Sigmoid colon (tissue), 7 donors: ENCODE results near the gene IGF2R. TPM values are rescaled to one million over a fixed set of nuclear protein-coding genes. Genes with fewer than 3 reads are reported as not detected.

ENCODE experiments used
- DNase-seq: peaks from one replicate; pipeline ENCODE4 v3.0.0-alpha.2; 2019
- H3K27ac ChIP-seq, 4 donors: fragments of 200-600 bp; sonication (generic); one replicate each; pipeline ENCODE4 v1.5.1; 2016 to 2019; ENCODE audit warnings: mild to moderate bottlenecking in 1 of 4
- H3K27me3 ChIP-seq, 3 donors: fragments of 200-600 bp; sonication (generic); one replicate each; pipeline ENCODE4 v1.5.1; 2019; ENCODE audit warnings: mild to moderate bottlenecking in 1 of 3
- H3K36me3 ChIP-seq, 4 donors: fragments of 200-600 bp; sonication (generic); one replicate each; pipeline ENCODE4 v1.5.1; 2016 to 2019
- H3K4me1 ChIP-seq, 4 donors: fragments of 200-600 bp; sonication (generic); one replicate each; pipeline ENCODE4 v1.5.1; 2017 to 2019
- H3K4me3 ChIP-seq, 4 donors: fragments of 200-600 bp; sonication (generic); one replicate each; pipeline ENCODE4 v1.5.1; 2017 to 2019; ENCODE audit warnings: mild to moderate bottlenecking in 2 of 4, moderate library complexity in 1 of 4
- H3K9me3 ChIP-seq, 4 donors: fragments of 200-600 bp in 3 of 4; sonication (generic) in 3 of 4; one replicate each; pipeline versions ENCODE4 v1.5.1 to v1.6.1; 2013 to 2019
- EP300 ChIP-seq, 4 donors: sonication (generic); formaldehyde crosslinking; IDR thresholded peaks; one replicate each; pipeline ENCODE4 v1.6.1; 2017; ENCODE audit warnings: antibody characterized with exemption in 4 of 4
- POLR2A ChIP-seq, 2 donors: fragments of 450-650 bp; IDR thresholded peaks; one replicate each; pipeline ENCODE4 v1.6.1; 2016; ENCODE audit warnings: antibody characterized with exemption in 2 of 2, mild to moderate bottlenecking in 2 of 2, moderate library complexity in 2 of 2
- POLR2AphosphoS5 ChIP-seq, 4 donors: sonication (generic); formaldehyde crosslinking; IDR thresholded peaks; one replicate each; pipeline ENCODE4 v1.6.1; 2017; ENCODE audit warnings: antibody characterized with exemption in 4 of 4
- WGBS, 2 donors: extraction: QIAGEN DNeasy Blood & Tissue Kit; methylation state at CpG; one replicate each; pipeline ENCODE4 v1.1.7; 2013; 5-methylcytosine and 5-hydroxymethylcytosine counted together
- intact Hi-C: fragments of 100-400 bp; cut with DNase I; formaldehyde crosslinking; loops from one replicate; pipeline ENCODE4 v1.15.1; 2023
- polyA plus RNA-seq, 3 donors: library from polyadenylated mRNA; stranded (reverse); fragments of 200-250 nt; gene quantifications; one replicate each; pipeline ENCODE4 v1.2.3, GENCODE V29; 2013
- total RNA-seq, 4 donors: library from RNA; depleted of rRNA; stranded (reverse); fragments of >200 nt; gene quantifications; one replicate each; pipeline ENCODE4 v1.1.0, GENCODE V29; 2016
- TF ChIP-seq, protein P1 (sequence below), 4 experiments: fragments of 450-650 bp in 3 of 4; fragments of 200-600 bp in 1 of 4; IDR thresholded peaks; one replicate each; pipeline ENCODE4 v1.5.1; 2016 to 2019; ENCODE audit warnings: antibody characterized with exemption in 4 of 4, mild to moderate bottlenecking in 3 of 4, moderate library complexity in 2 of 4
- donor health status: healthy with polysubstance abuse.
- donor health status: Bipolar disorder and iron deficiency.
- donor health status: healthy.

The IGF2R gene
- total and polyA plus RNA-seq, 7 donors, result 3.6 to 80.9 (median 41.3) TPM

GRCh38 chr6:160116411-160116810 lies 147.5 kb downstream of the IGF2R start:
- H3K4me3 ChIP-seq, result no peak overlapping the region
- intact Hi-C loops, result no loop called here
- no peaks in the 10 kb centered on the region for H3K9me3 ChIP-seq
- no peak overlapping the region for H3K27ac ChIP-seq
- 95 to 100% methylated on average over 2 of the region's 2 CpGs for WGBS, 2 donors
- H3K4me1 ChIP-seq, result no peaks in the 10 kb centered on the region
- H3K36me3 ChIP-seq, result no peaks in the 10 kb centered on the region
- TF ChIP-seq POLR2A (IDR thresholded peaks at IDR 0.05) (no peak), EP300 (IDR thresholded peaks at IDR 0.05) (no peak), POLR2AphosphoS5 (IDR thresholded peaks at IDR 0.05) (no peak)
- TF ChIP-seq, protein P1, sequence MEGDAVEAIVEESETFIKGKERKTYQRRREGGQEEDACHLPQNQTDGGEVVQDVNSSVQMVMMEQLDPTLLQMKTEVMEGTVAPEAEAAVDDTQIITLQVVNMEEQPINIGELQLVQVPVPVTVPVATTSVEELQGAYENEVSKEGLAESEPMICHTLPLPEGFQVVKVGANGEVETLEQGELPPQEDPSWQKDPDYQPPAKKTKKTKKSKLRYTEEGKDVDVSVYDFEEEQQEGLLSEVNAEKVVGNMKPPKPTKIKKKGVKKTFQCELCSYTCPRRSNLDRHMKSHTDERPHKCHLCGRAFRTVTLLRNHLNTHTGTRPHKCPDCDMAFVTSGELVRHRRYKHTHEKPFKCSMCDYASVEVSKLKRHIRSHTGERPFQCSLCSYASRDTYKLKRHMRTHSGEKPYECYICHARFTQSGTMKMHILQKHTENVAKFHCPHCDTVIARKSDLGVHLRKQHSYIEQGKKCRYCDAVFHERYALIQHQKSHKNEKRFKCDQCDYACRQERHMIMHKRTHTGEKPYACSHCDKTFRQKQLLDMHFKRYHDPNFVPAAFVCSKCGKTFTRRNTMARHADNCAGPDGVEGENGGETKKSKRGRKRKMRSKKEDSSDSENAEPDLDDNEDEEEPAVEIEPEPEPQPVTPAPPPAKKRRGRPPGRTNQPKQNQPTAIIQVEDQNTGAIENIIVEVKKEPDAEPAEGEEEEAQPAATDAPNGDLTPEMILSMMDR (IDR thresholded peaks at IDR 0.05), result no peak
- no peak for DNase-seq
- no peaks in the 10 kb centered on the region for H3K27me3 ChIP-seq

GRCh38 chr6:160117137-160117536 lies 148.3 kb downstream of the IGF2R start:
- Histone ChIP-seq H3K4me3 (no peak overlapping the region), H3K4me1 (no peaks in the 10 kb centered on the region), H3K27ac (no peak overlapping the region), H3K36me3 (no peaks in the 10 kb centered on the region), H3K9me3 (no peaks in the 10 kb centered on the region), H3K27me3 (no peaks in the 10 kb centered on the region)
- WGBS, 2 donors, result 95 to 97% methylated on average over 6 of the region's 6 CpGs
- TF ChIP-seq POLR2AphosphoS5 (IDR thresholded peaks at IDR 0.05), result no peak
- TF ChIP-seq EP300 (IDR thresholded peaks at IDR 0.05), result no peak
- no peak for TF ChIP-seq POLR2A (IDR thresholded peaks at IDR 0.05)
- intact Hi-C loops, result no loop called here
- no peak for DNase-seq

DNA sequence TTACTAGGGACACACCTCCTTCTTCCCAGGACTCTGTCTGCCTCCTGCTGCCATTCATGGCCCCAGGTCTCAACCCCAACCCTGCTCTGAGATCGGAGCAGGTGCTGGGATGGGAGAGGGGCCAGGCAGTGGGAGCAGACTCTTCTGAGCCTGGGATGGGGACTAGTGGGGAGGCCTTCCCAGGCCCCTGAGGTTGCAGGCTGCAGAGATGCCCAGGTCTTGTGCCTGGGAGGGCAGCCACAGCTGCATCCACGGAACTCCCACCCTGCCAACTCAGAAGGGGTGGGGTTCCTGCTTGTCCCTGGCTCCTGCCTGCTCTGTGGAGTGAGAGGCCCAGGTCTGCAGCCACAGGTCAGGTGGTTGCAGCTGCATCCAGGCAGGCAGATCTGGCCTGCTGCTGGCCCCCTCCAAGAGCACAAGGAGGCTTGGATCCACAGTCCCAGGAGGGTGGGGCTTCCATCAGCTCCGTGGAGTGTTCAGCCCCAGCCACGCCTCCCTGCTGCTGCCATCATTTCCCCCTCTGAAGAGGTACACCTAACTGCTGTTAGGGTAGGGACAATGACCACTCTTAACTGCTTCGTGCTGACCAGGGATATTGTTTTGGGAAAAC lies 149.8 kb downstream of the IGF2R start:
- TF ChIP-seq POLR2AphosphoS5 (IDR thresholded peaks at IDR 0.05), result no peak
- TF ChIP-seq, protein P1 (IDR thresholded peaks at IDR 0.05), result no peak
- no peak for TF ChIP-seq POLR2A (IDR thresholded peaks at IDR 0.05)
- no peak for TF ChIP-seq EP300 (IDR thresholded peaks at IDR 0.05)
- H3K27ac ChIP-seq, result no peak overlapping the region
- 87% methylated on average over 5 of the region's 5 CpGs for WGBS, 2 donors
- H3K36me3 ChIP-seq, result no peaks in the 10 kb centered on the region
- H3K27me3 ChIP-seq, result no peaks in the 10 kb centered on the region
- H3K9me3 ChIP-seq, result no peaks in the 10 kb centered on the region
- intact Hi-C loops, result no loop called here
- H3K4me3 ChIP-seq, result no peak overlapping the region
- no peak for DNase-seq
- no peaks in the 10 kb centered on the region for H3K4me1 ChIP-seq

- Histone ChIP-seq H3K27me3 (no peaks in the 10 kb centered on the region), H3K9me3 (no peaks in the 10 kb centered on the region), H3K27ac (no peak overlapping the region), H3K4me3 (no peak overlapping the region), H3K4me1 (no peaks in the 10 kb centered on the region), H3K36me3 (no peaks in the 10 kb centered on the region)
- 94 to 95% methylated on average over 1 of the region's 1 CpG for WGBS, 2 donors
- TF ChIP-seq, protein P1 (IDR thresholded peaks at IDR 0.05), result no peak
- TF ChIP-seq EP300 (IDR thresholded peaks at IDR 0.05), result no peak
- no peak for TF ChIP-seq POLR2A (IDR thresholded peaks at IDR 0.05)
- no peak for TF ChIP-seq POLR2AphosphoS5 (IDR thresholded peaks at IDR 0.05)
- intact Hi-C loops, result no loop called here
- DNase-seq, result no peak
Observed at GRCh38 chr6:160120087-160120486, 151.2 kb downstream of the IGF2R start.

- H3K27ac ChIP-seq, result no peak within 1 kb of the TSS
- H3K4me1 ChIP-seq, result no peaks in the 10 kb centered on the region
- no peak for DNase-seq
- TF ChIP-seq POLR2AphosphoS5 (IDR thresholded peaks at IDR 0.05), result no peak
- no peak for TF ChIP-seq POLR2A (IDR thresholded peaks at IDR 0.05)
- TF ChIP-seq, protein P1 (IDR thresholded peaks at IDR 0.05), result no peak
- TF ChIP-seq EP300 (IDR thresholded peaks at IDR 0.05), result no peak
- no peak within 1 kb of the TSS for H3K4me3 ChIP-seq
- H3K36me3 ChIP-seq, result no peaks in the 10 kb centered on the region
- no peaks in the 10 kb centered on the region for H3K27me3 ChIP-seq
- intact Hi-C loops, result no loop called here
- 90 to 92% methylated on average over 8 of the region's 8 CpGs for WGBS, 2 donors
- no peaks in the 10 kb centered on the region for H3K9me3 ChIP-seq
Observed at GRCh38 chr6:160121558-160121957, 152.7 kb downstream of the IGF2R start, which contains the start of gene SLC22A1. TSS of gene SLC22A1 (plus strand) at chr6:160121815. CDS start at chr6:160121936, 121 bp downstream.
